Measurements from ENCODE around the gene TNS2. TPM values are rescaled to one million over a fixed set of nuclear protein-coding genes. Genes with fewer than 3 reads are reported as not detected.

The TNS2 gene
- total and polyA plus RNA-seq, 2 of the 13 experiments (the other 11 are each of a cell fraction or from before 2014, with no cell fraction given), result 8.9 to 20.4 TPM

- TF ChIP-seq HNF1A (IDR thresholded peaks at IDR 0.05; ENCODE audit: low read depth) (no peak; the same call in none of the 2 replicates), HNF1A (CRISPR knock-in tag; IDR thresholded peaks at IDR 0.05; ENCODE audit: borderline replicate concordance) (no peak), SP1 (IDR thresholded peaks at IDR 0.05) (no peak), SP1 (CRISPR knock-in tag; IDR thresholded peaks at IDR 0.05) (no peak; the same call in 1 of the 2 replicates), ZNF318 (CRISPR knock-in tag; IDR thresholded peaks at IDR 0.05) (no peak), ZNF337 (CRISPR knock-in tag; IDR thresholded peaks at IDR 0.05; ENCODE audit: borderline replicate concordance, low read depth) (no peak), CENPBD1 (CRISPR knock-in tag; IDR thresholded peaks at IDR 0.05; ENCODE audit: borderline replicate concordance, low read depth) (no peak), ZNF224 (CRISPR knock-in tag; IDR thresholded peaks at IDR 0.05) (no peak), JUNB (CRISPR knock-in tag; IDR thresholded peaks at IDR 0.05; ENCODE audit: borderline replicate concordance) (0 out of 2 replicates have a peak, but pooled peaks have one; percentile 34), ZMYM4 (CRISPR knock-in tag; IDR thresholded peaks at IDR 0.05) (peak; percentile 63; the same call in 1 of the 2 replicates), ZNF790 (CRISPR knock-in tag; IDR thresholded peaks at IDR 0.05; ENCODE audit: borderline replicate concordance) (no peak), SP4 (CRISPR knock-in tag; IDR thresholded peaks at IDR 0.05) (peak; percentile 39; the same call in 1 of the 2 replicates), FOSL2 (CRISPR knock-in tag; IDR thresholded peaks at IDR 0.05) (no peak; the same call in 1 of the 2 replicates), ADNP (CRISPR knock-in tag; IDR thresholded peaks at IDR 0.05) (no peak), HOXA9 (CRISPR knock-in tag; IDR thresholded peaks at IDR 0.05; ENCODE audit: borderline replicate concordance) (no peak), DNMT1 (CRISPR knock-in tag; IDR thresholded peaks at IDR 0.05) (no peak)
Measured at GRCh38 chr12:53102883-53103807, 53.3 kb downstream of the TNS2 start, which contains the start of gene SOAT2 (continued).

Measured in HepG2 (cell line).